ENCODE measurements around the gene BBS9. TPM values are rescaled to one million over a fixed set of nuclear protein-coding genes. Genes with fewer than 3 reads are reported as not detected.
A peak's percentile ranks its signal among the peaks of the same experiment; 100 is the strongest.

Gene BBS9
- total and polyA plus RNA-seq, 2 of the 4 experiments (the other 2 are of a cell fraction) = 7.9 to 9.5 TPM

- no peak overlapping the region for H2BK20ac ChIP-seq (ENCODE audit: low read depth, low read length)
- no peak overlapping the region for H2BK120ac ChIP-seq (ENCODE audit: low read depth, low read length)
- no peaks in the 10 kb centered on the region for H3K27me3 ChIP-seq (ENCODE audit: control insufficient read depth, insufficient read depth, low read length)
- in situ Hi-C loops (cut with MboI; ENCODE audit: low sequenced_read_pairs) = no loop called here
- H4K8ac ChIP-seq (ENCODE audit: low read depth in 2 of 2, low read length in 2 of 2) = no peak overlapping the region
- no peak overlapping the region for H3K14ac ChIP-seq (replicated peaks; ENCODE audit: low read depth, low read length)
- no peak overlapping the region for H2AK9ac ChIP-seq (replicated peaks; ENCODE audit: low read depth, low read length, poor library complexity)
- H3K23ac ChIP-seq (ENCODE audit: low read depth, low read length) = no peak overlapping the region
- ChIA-PET POLR2A (ENCODE audit: unreplicated experiment) (no interaction called here), CTCF (no interaction called here)
- no peaks in the 10 kb centered on the region for H4K20me1 ChIP-seq (ENCODE audit: insufficient read depth, low read length)
- no peak overlapping the region for H3K56ac ChIP-seq (ENCODE audit: extremely low read depth, insufficient read depth, low read length)
- H3K9me1 ChIP-seq (ENCODE audit: insufficient read depth, low read length) = no peaks in the 10 kb centered on the region
- DNase-seq (no peak), ATAC-seq (ENCODE audit: low read depth) (no peak)
- WGBS, 2 experiments (ENCODE audit: extremely low coverage in 2 of 2, insufficient read length in 1 of 2) = no CpG with 5 or more reads among the region's 3 CpGs
- no peak overlapping the region for H3K4me3 ChIP-seq (ENCODE audit: insufficient read depth, low read depth, low read length)
- H3K9ac ChIP-seq (ENCODE audit: low read depth, low read length) = no peak overlapping the region
- H4K91ac ChIP-seq (ENCODE audit: insufficient read depth, low read depth, low read length) = no peak overlapping the region
- no peak overlapping the region for H2BK15ac ChIP-seq (ENCODE audit: low read depth, low read length)
- no peaks in the 10 kb centered on the region for H3K79me1 ChIP-seq (ENCODE audit: low read depth in 1 of 2, low read length in 2 of 2)
- H3K4me2 ChIP-seq (ENCODE audit: low read depth, low read length) = no peak overlapping the region
- no peak overlapping the region for H2AFZ ChIP-seq (replicated peaks; ENCODE audit: low read length, poor library complexity)
- BruUV-seq (replicated peaks) = no TSS peak
- H3K4ac ChIP-seq (ENCODE audit: low read depth, low read length) = no peak overlapping the region
- H3K9me3 ChIP-seq (ENCODE audit: control insufficient read depth, insufficient read depth, low read length) = no peaks in the 10 kb centered on the region
- no peak overlapping the region for H4K5ac ChIP-seq (ENCODE audit: low read depth, low read length)
- dilution Hi-C loops (cut with HindIII; ENCODE audit: low sequenced_read_pairs, unreplicated experiment) = no loop called here
- TF ChIP-seq MAFK (IDR thresholded peaks at IDR 0.05; ENCODE audit: low read depth, low read length) (peak; percentile 64), MXI1 (IDR thresholded peaks at IDR 0.05; ENCODE audit: borderline replicate concordance, low read depth, low read length) (no peak), POLR2A (IDR thresholded peaks at IDR 0.05; ENCODE audit: low read depth, low read length) (no peak)
- no peak overlapping the region for H2AK5ac ChIP-seq (ENCODE audit: low read depth, low read length)
- no peak overlapping the region for H3K27ac ChIP-seq (ENCODE audit: insufficient read depth, low read length)
- intact Hi-C loops (cut with micrococcal nuclease) = no loop called here
- H3K18ac ChIP-seq (ENCODE audit: low read depth, low read length) = no peak overlapping the region
- H2BK5ac ChIP-seq (ENCODE audit: low read depth, low read length, poor library complexity, severe bottlenecking) = no peak overlapping the region
- no peaks in the 10 kb centered on the region for H3K36me3 ChIP-seq (ENCODE audit: control insufficient read depth, insufficient read depth, low read length)
- no peaks in the 10 kb centered on the region for H3K4me1 ChIP-seq (ENCODE audit: control insufficient read depth, insufficient read depth, low read length)
These were observed 243.8 kb downstream of the BBS9 start for GRCh38 chr7:33373195-33373594.
